Activated T-helper 9 cell treated with anti-CD3 and anti-CD28 coated beads, Interleukin-2, amount 50 U/mL, for 16 hours (primary cell): Measurements from ENCODE around the gene SMYD3.
"Not testable (repeated sequence)": the region's sequence is repeated elsewhere in the genome, so short reads cannot be mapped to it uniquely, and the experiment has no call there.

Experiments
- DNase-seq: peaks from one replicate; pipeline ENCODE4 v3.0.0-alpha.2; 2020; ENCODE audit warnings: low read depth

The SMYD3 gene

GRCh38 chr1:245715291-245715701, 791.8 kb downstream of the SMYD3 start:
- DNase-seq = no peak

DNA sequence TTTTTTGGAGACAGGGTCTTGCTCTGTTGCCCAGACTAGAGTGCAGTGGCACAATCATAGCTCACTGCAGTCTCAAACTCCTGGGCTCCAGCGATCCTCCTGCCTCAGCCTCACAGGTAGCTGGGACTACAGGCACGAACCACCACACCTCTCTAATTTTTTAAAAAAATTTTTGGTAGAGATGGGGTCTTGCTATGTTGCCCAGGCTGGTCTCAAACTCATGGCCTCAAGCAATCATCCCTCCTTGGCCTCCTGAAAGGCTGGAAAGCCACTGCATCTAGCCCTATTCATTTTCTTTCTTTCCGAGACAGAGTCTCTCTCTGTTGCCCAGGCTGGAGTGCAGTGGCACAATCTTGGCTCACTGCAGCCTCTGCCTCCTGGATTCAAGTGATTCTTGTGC, 793.1 kb downstream of the SMYD3 start:
- DNase-seq = not testable (repeated sequence)

- DNase-seq = no peak
These were observed 795.8 kb downstream of the SMYD3 start for GRCh38 chr1:245710961-245711903.

GRCh38 chr1:245707941-245708340, 799.1 kb downstream of the SMYD3 start:
- DNase-seq = no peak

- DNase-seq = no peak
These were observed 802.3 kb downstream of the SMYD3 start for GRCh38 chr1:245704765-245705164.

DNA sequence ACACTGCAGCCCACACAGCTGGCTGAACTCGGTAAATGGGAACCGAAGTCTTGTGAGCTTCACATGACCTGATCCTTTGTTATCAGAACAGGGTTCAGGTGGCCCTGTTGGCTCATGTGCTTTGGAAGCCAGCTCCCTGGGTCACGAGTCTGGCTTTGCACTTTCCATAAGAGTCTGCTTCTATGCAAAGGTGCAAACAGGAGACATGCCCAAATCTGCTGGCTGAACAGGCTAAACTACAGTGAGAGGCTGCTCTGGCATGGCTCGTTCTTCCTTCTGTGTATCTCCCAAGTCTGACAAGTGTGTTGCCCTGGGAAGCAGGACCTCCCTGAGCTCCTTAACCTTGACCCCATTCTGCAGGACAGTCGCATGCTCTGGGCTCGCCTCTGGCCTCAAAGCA, 802.7 kb downstream of the SMYD3 start:
- no peak for DNase-seq

DNA sequence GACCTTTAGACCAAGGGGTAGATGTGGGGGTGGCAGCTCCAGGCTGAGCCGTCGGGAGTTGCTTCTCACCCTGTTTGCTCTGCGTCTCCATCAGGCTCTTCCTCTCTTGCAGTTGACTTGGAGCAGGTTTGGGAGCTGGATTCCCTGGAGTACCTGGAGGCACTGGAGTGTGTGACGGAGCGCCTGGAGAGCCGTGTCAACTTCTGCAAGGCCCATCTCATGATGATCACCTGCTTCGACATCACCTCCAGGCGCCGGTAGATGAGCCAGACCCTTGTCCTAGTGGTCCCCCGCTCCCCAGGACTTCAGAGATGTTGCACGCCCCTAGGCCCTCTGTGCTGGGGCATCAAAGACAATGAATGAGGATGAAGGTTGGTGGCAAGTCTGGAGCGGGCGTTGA, 804.7 kb downstream of the SMYD3 start:
- DNase-seq = no peak

GRCh38 chr1:245701631-245702030, 805.4 kb downstream of the SMYD3 start:
- DNase-seq = no peak

GRCh38 chr1:245700631-245701030, 806.4 kb downstream of the SMYD3 start:
- no peak for DNase-seq
